K562 (cell line): Measurements from ENCODE around the gene PRAC1. TPM values are rescaled to one million over a fixed set of nuclear protein-coding genes. Genes with fewer than 3 reads are reported as not detected.

Experiments used
- CXXC5 ChIP-seq: fragments of 250-450 bp; sonication (Bioruptor Pico); IDR thresholded peaks from 2 replicates; pipeline ENCODE4 v1.8.0; 2022; ENCODE audit warnings: inconsistent platforms, mild to moderate bottlenecking, moderate library complexity
- E2F8 ChIP-seq: fragments of 450-650 bp; IDR thresholded peaks from 2 replicates; pipeline ENCODE4 v1.7.1; 2018; ENCODE audit warnings: mild to moderate bottlenecking, low read depth; ENCODE audit not compliant: partially characterized antibody
- ELF2 ChIP-seq: fragments of 250-450 bp; sonication (Bioruptor Pico); IDR thresholded peaks from 2 replicates; pipeline ENCODE4 v1.5.0; 2021; ENCODE audit warnings: mild to moderate bottlenecking
- EWSR1 ChIP-seq: fragments of 450-650 bp; IDR thresholded peaks from 2 replicates; pipeline ENCODE4 v1.6.1; 2018; ENCODE audit warnings: borderline replicate concordance, mild to moderate bottlenecking, low read depth, moderate library complexity; ENCODE audit not compliant: partially characterized antibody
- HES1 ChIP-seq: fragments of 450-650 bp; IDR thresholded peaks from 2 replicates; pipeline ENCODE4 v1.6.1; 2016; ENCODE audit warnings: low read depth, mild to moderate bottlenecking, moderate library complexity
- PHF20 ChIP-seq: fragments of 450-650 bp; IDR thresholded peaks from 2 replicates; pipeline ENCODE4 v1.6.1; 2018; ENCODE audit not compliant: partially characterized antibody
- ZNF282 ChIP-seq: sonication (generic); formaldehyde crosslinking; IDR thresholded peaks from 2 replicates; pipeline ENCODE4 v1.8.1; 2023; ENCODE audit warnings: missing genetic modification reagents
- ZNF699 ChIP-seq: fragments of 250-450 bp; sonication (Bioruptor Pico); IDR thresholded peaks from 2 replicates; pipeline ENCODE4 v1.8.0; 2021; ENCODE audit warnings: mild to moderate bottlenecking, moderate library complexity; ENCODE audit not compliant: insufficient replicate concordance
- ZNF75A ChIP-seq: fragments of 450-650 bp; formaldehyde crosslinking; IDR thresholded peaks from 2 replicates; pipeline ENCODE4 v1.4.0; 2020; ENCODE audit warnings: mild to moderate bottlenecking
- polyA plus RNA-seq, 8 experiments: library from polyadenylated mRNA; depleted of rRNA in 4 of 8; stranded (reverse) in 5 of 8; unstranded in 3 of 8; fragments of >200 nt; fragmentation: Nextera tagmentation in 2 of 8; fragmentation: Illumina TruSeq in 1 of 8; extraction: Ambion mirVana in 2 of 8; extraction: Trizol in 1 of 8; gene quantifications; 2 replicates each; pipeline versions ENCODE4 v1.2.1 to v1.2.3, GENCODE V29; 2011 to 2014; ENCODE audit warnings: inconsistent platforms in 1 of 8, missing spikeins in 1 of 8
- total RNA-seq, 7 experiments: library from RNA; depleted of rRNA in 6 of 7; stranded (reverse); fragments of >200 nt in 6 of 7; fragmentation: Illumina TruSeq in 2 of 7; extraction: Trizol in 2 of 7; gene quantifications; 2 replicates each; pipeline versions ENCODE4 v1.2.1 to v1.2.3, GENCODE V29; 2011 to 2021; ENCODE audit warnings: low replicate concordance in 1 of 7

PRAC1 gene
- total and polyA plus RNA-seq, 9 of the 15 experiments (the other 6 are each of a cell fraction or from before 2014, with no cell fraction given) = not detected

- TF ChIP-seq ELF2 (CRISPR knock-in tag) = no peak
- no peak for TF ChIP-seq CXXC5 (CRISPR knock-in tag)
- no peak for TF ChIP-seq PHF20
- no peak for TF ChIP-seq ZNF75A (CRISPR knock-in tag)
- TF ChIP-seq EWSR1 = no peak
- no peak for TF ChIP-seq HES1
- TF ChIP-seq ZNF699 (CRISPR knock-in tag) = no peak
- TF ChIP-seq ZNF282 (CRISPR knock-in tag) = no peak
- TF ChIP-seq E2F8 = no peak
Measured at GRCh38 chr17:48734333-48735061, 12.2 kb upstream of the PRAC1 start (continued).
